BE2C (cell line): ENCODE results near the gene PITPNM3.

Experiments
- DNase-seq: peaks from one replicate; pipeline ENCODE4 v3.0.0-alpha.2; 2020
- H3K27me3 ChIP-seq: fragments of 250-450 bp; sonication (Bioruptor Pico); 2 replicates; pipeline ENCODE4 v1.5.1; 2020; ENCODE audit warnings: mild to moderate bottlenecking
- H3K36me3 ChIP-seq: fragments of 250-450 bp; sonication (Bioruptor Pico); 2 replicates; pipeline ENCODE4 v1.5.1; 2020; ENCODE audit warnings: mild to moderate bottlenecking
- H3K4me1 ChIP-seq: fragments of 250-450 bp; sonication (Bioruptor Pico); 2 replicates; pipeline ENCODE4 v1.5.1; 2020
- H3K4me3 ChIP-seq: 2 replicates; pipeline ENCODE4 v1.5.1; 2011; ENCODE audit warnings: low read depth, low read length
- H3K9me3 ChIP-seq: fragments of 250-450 bp; sonication (Bioruptor Pico); 2 replicates; pipeline ENCODE4 v1.5.1; 2020
- TF ChIP-seq, protein P1 (sequence below): IDR thresholded peaks from 2 replicates; pipeline ENCODE4 v1.5.1; 2012; ENCODE audit warnings: mild to moderate bottlenecking, low read depth, low read length

The PITPNM3 gene

DNA sequence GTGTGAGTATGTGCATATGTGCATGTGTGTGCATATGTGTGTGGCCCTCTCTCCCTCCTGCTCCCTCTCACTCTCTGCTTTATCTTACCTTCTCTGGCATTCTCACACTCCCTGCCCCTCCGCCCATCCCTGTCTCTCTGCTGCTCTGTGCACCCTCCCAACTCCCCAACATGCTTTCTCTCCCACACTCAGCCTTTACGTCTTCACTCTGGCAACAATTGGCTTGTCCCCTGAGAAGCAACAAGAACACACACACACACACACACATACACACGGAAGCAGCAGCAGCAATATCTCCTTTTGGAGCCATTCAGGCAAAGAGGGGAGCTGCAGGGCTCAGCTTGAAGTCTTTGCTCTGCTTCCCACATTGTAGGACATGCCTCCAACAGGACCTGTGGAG, 27.8 kb downstream of the PITPNM3 start:
- H3K9me3 ChIP-seq = no peaks in the 10 kb centered on the region

DNA sequence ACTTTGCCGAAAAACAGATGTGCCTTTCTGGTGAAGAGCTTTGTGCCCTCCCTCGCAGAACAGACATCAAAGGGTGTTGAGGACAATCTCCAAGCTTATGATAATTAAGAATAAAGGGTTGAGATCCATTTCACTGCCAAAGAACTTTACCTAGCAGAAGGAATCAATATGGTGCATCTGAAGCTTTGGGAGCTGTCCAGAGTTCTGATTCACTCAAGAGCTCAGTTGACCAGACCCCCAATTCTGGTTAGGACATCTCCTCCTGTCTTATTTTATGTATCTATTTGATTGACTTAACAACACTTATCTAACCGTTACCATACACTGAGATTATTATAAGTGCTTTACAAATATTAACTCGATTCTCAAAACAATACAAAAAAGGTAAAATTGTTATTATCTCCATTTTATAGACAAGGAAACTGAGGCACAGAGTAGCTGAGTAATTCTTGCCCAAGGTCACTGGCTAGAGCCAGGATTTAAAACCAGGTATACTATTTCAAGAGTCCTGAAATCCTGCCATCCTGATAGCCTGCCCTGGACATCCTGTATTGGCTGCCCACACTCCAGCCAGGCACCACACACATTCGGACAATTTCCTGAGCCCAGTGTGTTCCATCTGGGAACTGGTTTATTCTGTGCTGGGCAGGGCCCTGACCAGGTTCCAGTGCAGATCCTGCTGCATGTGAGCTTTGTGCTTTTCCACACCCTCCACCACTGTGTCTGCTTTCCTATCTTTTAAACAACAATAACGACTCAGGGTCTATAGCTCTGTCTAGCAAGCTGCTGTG, 29.8 kb downstream of the PITPNM3 start:
- TF ChIP-seq, protein P1, sequence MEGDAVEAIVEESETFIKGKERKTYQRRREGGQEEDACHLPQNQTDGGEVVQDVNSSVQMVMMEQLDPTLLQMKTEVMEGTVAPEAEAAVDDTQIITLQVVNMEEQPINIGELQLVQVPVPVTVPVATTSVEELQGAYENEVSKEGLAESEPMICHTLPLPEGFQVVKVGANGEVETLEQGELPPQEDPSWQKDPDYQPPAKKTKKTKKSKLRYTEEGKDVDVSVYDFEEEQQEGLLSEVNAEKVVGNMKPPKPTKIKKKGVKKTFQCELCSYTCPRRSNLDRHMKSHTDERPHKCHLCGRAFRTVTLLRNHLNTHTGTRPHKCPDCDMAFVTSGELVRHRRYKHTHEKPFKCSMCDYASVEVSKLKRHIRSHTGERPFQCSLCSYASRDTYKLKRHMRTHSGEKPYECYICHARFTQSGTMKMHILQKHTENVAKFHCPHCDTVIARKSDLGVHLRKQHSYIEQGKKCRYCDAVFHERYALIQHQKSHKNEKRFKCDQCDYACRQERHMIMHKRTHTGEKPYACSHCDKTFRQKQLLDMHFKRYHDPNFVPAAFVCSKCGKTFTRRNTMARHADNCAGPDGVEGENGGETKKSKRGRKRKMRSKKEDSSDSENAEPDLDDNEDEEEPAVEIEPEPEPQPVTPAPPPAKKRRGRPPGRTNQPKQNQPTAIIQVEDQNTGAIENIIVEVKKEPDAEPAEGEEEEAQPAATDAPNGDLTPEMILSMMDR = no peak
- H3K9me3 ChIP-seq = no peaks in the 10 kb centered on the region
- H3K4me3 ChIP-seq = no peak overlapping the region
- H3K36me3 ChIP-seq = no peaks in the 10 kb centered on the region
- H3K4me1 ChIP-seq = no peaks in the 10 kb centered on the region
- DNase-seq = no peak
- H3K27me3 ChIP-seq = no peaks in the 10 kb centered on the region

More for the DNA sequence above, 27.8 kb downstream of the PITPNM3 start:
- H3K4me1 ChIP-seq = no peaks in the 10 kb centered on the region
- TF ChIP-seq, protein P1 = no peak
- DNase-seq = no peak
- H3K27me3 ChIP-seq = no peaks in the 10 kb centered on the region
- H3K36me3 ChIP-seq = no peaks in the 10 kb centered on the region
- H3K4me3 ChIP-seq = no peak overlapping the region

DNA sequence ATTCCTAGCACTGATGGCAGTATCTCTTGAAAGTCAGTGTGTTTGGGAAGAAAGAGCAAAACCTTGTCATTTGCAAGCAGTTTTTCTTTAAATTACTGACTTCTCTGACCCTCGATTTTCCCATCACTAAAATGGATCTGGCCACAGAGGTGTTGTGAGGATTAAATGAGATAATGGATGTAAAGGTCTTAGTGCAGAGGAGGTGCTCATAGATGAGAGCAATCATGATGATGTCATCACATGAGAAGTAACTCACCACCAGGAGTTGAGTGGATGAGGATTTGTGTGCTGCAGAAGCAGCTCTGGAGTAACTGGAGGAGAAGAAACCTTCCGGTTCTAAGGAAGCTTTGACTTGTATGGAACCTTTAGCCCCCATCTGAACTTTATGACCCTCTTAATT, 30.6 kb downstream of the PITPNM3 start:
- no peaks in the 10 kb centered on the region for H3K9me3 ChIP-seq
- TF ChIP-seq, protein P1 = no peak
- no peaks in the 10 kb centered on the region for H3K27me3 ChIP-seq
- no peaks in the 10 kb centered on the region for H3K4me1 ChIP-seq
- no peak for DNase-seq
- H3K36me3 ChIP-seq = no peaks in the 10 kb centered on the region
- H3K4me3 ChIP-seq = no peak overlapping the region

DNA sequence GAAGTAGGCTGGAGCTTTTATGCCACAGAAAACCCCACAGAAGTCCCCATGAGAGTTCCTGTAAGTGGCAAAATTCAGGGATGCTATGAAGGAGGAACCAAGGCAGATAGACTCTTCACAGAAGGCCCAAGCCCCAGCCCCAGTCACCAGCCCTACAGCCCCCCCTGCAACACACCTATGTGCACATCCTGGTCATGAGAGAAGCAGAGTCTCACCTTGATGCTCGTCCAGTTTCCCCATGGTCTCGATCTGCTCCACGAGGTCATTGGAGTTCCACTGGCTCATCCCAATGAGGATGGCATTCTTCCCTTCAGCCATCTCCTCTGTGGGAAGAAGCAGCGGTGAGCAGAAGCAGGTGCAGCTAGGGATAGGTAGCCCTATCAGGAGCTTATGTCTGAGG, 31.2 kb downstream of the PITPNM3 start:
- TF ChIP-seq, protein P1 = no peak

DNA sequence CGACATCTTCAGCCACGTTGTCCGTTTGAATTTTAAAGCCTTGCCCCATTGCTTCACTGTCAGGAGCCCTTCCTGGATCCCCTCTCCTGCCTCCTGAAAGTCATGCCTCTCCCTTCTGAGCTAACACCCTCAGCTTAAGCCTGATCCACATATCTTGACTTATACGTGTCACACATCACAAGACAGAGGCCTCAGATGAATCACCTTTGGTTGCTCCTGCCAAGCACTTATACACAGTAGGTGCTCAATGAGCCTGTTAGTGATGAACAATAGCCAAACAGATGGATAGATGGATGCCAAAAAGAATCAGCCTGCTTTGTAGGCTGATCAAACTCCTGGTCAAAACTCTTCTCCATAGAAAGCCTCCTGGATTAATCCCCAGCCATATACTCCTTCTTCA, 31.8 kb downstream of the PITPNM3 start:
- Histone ChIP-seq H3K4me1 (no peaks in the 10 kb centered on the region), H3K4me3 (no peak overlapping the region), H3K9me3 (no peaks in the 10 kb centered on the region), H3K27me3 (no peaks in the 10 kb centered on the region), H3K36me3 (no peaks in the 10 kb centered on the region)
- TF ChIP-seq, protein P1 = no peak
- no peak for DNase-seq

More for the DNA sequence above, 31.2 kb downstream of the PITPNM3 start:
- Histone ChIP-seq H3K4me1 (no peaks in the 10 kb centered on the region), H3K4me3 (no peak overlapping the region), H3K9me3 (no peaks in the 10 kb centered on the region), H3K27me3 (no peaks in the 10 kb centered on the region), H3K36me3 (no peaks in the 10 kb centered on the region)
- no peak for DNase-seq

DNA sequence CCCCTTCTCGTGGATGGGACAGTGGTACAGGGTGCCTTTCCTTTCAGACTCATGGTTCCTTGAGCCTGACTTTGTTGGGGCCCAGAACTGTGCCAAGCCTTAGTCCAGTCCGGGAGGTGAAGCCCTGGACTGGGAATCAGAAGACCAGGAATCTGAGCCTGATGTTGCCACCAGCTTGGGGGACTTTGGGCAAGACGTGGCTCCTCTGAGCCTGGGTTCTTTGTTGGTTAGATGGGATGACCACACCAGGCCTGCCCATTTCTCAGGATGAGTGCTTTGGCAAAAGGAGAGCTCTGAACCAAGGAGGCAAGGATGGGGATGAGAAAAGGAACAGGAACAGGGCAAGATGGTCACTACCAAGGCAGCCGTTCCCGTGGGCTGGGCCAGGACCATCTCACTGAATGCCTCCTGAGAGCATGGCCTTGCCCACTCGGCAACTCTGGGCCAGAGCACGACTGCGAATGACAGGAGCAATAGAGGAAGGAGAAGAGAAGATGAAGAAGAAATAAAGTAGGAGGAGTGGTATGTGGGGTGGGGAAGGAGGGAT, 32.5 kb downstream of the PITPNM3 start:
- Histone ChIP-seq H3K27me3 (no peaks in the 10 kb centered on the region), H3K9me3 (no peaks in the 10 kb centered on the region), H3K36me3 (no peaks in the 10 kb centered on the region), H3K4me1 (no peaks in the 10 kb centered on the region), H3K4me3 (no peak overlapping the region)
- TF ChIP-seq, protein P1 = no peak
- DNase-seq = no peak
